ENCODE results near the gene GABRR1.

The GABRR1 gene

GRCh38 chr6:89216411-89216810 is 747 bp downstream of the GABRR1 start:
- no peak for DNase-seq (ENCODE audit: low spot score)

DNA sequence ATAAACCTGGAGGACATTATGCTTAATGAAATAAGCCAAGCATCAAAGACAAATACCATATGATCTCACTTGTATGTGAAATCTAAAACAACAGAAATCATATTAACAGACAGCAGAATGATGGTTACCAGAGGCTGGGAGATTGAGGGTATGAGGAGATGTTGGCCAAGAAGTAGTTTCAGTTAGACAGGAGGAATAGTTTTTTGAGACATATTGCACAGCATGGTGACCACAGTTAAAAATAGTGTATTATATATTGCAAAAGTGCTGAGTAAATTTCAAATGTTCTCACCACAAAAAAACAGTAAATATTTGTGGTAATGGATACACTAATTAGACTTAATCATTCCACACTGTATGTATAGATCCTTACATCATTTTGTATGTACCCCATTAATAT is 1.8 kb downstream of the GABRR1 start:
- DNase-seq (ENCODE audit: low spot score), result no peak

DNA sequence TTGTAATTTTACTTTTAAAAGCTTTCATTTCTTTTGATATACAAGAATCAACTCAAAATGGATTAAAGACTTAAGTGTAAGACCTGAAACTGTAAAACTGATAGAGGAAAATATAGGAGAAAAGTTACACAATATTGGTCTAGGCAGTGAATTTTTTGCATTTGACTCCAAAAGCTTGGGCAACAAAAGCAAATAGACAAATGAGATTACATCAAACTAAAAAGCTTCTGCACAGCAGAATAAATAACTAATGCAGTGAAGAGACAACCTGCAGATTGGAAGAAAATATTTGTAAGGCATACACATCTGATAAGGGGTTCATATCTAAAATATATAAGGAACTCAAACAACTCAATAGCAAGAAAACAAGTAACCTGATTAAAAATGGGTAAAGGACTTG is 3.0 kb downstream of the GABRR1 start:
- DNase-seq (ENCODE audit: low spot score), result no peak

DNA sequence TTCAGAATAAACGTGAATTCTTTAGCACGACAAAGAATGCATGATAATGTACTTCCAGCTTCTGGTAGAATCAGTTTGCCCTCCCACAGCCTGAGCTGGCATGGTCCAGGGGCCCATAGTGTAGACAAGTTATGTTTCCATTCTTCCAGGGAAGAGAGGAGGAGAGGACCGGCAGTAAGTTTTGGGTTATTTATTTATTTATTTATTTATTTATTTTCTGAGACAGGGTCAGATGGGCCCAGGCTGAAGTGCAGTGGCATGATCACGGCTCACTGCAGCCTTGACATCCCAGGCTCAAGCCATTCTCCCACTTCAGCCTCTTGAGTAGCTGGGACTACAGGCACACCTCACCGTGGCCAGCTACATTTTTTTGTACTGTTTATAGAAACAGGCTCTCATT is 4.7 kb downstream of the GABRR1 start:
- DNase-seq (ENCODE audit: low spot score), result no peak

- no peak for DNase-seq (ENCODE audit: low spot score)
These were observed 7.7 kb downstream of the GABRR1 start for GRCh38 chr6:89209457-89209856.

DNA sequence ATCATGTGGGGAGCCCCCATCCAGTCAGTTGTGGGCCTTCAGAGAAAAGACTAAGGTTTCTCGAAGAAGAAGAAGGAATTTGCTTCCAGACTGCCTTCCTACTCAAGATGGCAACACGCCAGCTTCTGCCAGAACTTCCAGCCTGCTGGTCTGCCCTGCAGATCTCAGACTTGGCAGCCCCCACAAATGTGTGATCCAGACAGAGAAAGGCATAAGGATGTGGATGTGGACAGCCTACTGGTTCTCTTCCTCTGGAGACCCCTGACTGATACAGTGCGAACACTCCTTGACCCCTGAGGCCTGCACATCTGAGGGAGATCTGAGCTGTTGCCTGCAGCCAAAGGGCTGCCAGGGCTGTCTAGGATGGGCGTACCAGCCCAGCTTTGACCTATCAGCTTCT is 8.6 kb downstream of the GABRR1 start:
- no peak for DNase-seq (ENCODE audit: low spot score)

DNA sequence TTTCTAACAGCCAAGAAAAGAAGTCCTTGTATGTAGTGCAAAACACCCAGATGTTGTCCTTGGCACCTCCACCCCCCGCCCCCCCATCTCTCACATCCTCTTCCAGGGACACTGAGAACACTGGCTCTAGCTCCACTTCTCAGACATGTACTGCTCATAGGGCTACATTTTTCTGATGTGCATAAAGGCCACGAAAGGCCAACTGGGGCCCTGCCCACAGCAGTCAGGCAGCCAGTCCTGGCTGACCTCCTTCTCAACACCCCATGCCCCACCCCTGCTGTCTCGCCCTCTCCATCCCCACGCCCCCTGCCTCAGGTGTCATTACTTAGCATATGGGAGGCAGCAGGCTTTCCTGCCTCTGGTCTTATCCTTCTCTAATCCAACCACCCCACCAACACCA is 11.3 kb downstream of the GABRR1 start:
- no peak for DNase-seq (ENCODE audit: low spot score)

DNA sequence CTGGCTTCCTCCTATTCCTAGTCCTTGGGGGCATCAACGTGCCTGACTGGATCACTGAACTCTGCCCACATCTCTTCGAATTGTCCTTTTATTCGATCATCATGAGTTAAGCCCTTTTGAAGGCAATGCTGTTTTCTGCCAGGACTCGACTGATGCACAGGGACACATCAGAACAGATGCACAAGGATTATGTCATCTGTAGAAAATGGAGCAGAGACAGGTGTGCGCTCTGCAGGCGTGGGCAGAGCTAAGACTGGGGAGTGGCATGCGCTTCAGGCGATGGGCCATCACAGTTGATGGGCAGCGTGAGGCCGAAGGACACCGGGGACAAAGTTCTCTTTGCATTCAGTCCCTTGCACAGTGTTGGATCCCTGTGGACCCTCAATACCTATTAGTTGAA is 13.1 kb downstream of the GABRR1 start:
- DNase-seq (ENCODE audit: low spot score), result no peak

DNA sequence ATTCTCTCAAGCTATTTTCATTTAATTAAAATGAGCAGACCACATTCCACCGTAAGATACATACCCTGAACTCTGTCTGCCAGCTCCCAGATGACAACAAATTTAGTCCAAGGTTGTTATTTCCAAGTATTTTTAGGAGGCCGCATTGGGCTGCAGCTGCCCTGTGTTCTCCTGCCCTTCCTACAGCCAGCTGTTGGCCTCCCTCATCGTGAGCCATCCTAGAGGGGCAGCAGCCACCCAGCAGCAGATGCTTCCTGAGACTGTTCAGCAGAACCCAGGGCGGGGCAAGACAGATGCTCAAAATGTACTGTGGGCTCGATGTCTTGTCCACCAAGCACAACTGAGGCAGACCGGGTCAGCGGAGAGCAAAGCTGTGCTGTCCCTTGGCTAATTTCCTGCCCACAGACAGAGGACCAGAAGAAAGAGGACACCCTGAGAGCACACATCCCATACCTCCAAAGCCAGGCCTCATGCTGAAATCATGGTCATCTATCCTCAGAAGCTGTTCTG is 16.4 kb downstream of the GABRR1 start:
- no peak for DNase-seq (ENCODE audit: low spot score)

GRCh38 chr6:89199579-89199978 is 17.6 kb downstream of the GABRR1 start:
- no peak for DNase-seq (ENCODE audit: low spot score)

GRCh38 chr6:89198235-89198634 is 18.9 kb downstream of the GABRR1 start:
- no peak for DNase-seq (ENCODE audit: low spot score)

DNA sequence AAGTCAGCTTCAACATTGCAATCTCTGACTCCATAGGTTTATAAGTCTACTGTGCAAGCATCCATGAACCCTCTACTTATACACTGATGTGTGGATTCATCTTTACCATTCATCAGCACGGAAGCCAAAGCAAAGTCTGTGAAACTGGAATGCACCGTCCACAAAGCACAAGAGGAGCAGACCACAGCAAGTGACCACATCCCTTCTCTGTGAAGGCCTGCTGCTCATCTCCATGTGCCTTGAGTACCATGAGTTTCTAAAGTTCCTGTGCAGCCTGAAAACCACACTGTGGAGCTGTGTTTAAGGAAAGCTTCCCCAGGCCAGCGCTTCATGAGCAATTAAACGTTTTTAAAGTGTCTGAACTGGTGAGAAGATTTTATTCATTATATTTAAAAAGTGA is 20.0 kb downstream of the GABRR1 start:
- DNase-seq (ENCODE audit: low spot score), result no peak

- no peak for DNase-seq (ENCODE audit: low spot score)
These were observed 22.6 kb downstream of the GABRR1 start for GRCh38 chr6:89194559-89194958.

- no peak for DNase-seq (ENCODE audit: low spot score)
These were observed 26.4 kb downstream of the GABRR1 start for GRCh38 chr6:89190741-89191140.

GRCh38 chr6:89187504-89187903 is 29.7 kb downstream of the GABRR1 start:
- no peak for DNase-seq (ENCODE audit: low spot score)

GRCh38 chr6:89186762-89187161 is 30.4 kb downstream of the GABRR1 start:
- DNase-seq (ENCODE audit: low spot score), result no peak

DNA sequence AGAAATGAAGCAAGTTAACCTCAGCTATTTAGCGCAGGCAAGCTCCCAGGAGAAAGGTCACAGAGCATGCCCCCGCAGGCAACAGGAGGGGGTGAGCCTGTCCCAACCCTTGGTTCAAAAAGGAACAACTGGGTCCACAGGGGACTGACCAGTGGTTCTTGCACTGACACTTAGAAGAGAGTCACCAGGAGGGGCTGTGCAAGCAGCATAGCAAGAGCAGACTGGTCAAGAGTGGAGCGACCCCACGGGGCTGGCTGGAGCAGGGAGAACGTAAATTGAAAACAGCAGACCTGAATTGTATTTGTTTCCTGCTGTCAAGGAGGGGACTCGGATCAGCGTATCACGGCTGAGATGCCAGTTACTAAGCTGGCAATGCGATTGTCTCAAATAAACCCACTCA is 32.8 kb downstream of the GABRR1 start:
- DNase-seq (ENCODE audit: low spot score), result no peak

DNA sequence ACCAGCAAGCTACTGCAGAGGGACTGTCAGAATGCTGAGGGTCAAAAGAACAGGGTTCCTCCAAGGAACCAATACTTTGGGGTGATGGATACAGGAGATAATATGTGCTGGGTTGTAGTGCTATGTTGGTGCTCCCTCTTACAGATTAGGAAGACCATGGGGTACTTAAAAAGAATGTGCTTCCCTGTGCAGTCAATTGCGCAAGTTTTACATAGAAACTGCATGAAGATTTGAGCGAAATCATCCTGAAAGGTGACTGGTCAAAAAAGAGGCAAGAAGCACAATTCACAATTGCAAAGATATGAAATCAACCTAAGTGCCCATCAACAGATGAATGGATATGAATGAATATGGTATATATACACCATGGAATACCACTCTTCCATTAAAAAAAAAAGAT is 33.9 kb downstream of the GABRR1 start:
- DNase-seq (ENCODE audit: low spot score), result no peak

DNA sequence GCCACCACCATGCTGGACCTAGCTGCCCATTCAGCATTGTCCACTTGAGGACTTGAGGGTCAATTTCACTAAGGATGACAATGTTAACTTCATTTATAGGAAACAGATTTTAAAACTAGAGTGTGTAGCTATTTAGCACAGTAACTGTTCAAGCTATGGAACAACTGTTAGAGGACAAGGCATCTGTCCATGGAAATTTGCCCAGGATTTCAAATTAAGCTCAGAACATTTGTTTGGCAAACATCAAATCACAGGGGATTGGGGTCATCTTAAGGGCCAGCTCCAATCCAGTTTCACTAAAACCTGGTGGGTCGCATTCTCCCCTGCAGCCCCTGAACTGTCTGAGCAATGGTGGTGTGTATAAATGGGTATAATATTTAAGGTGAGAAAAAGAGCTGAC is 36.2 kb downstream of the GABRR1 start:
- DNase-seq (ENCODE audit: low spot score), result no peak

DNA sequence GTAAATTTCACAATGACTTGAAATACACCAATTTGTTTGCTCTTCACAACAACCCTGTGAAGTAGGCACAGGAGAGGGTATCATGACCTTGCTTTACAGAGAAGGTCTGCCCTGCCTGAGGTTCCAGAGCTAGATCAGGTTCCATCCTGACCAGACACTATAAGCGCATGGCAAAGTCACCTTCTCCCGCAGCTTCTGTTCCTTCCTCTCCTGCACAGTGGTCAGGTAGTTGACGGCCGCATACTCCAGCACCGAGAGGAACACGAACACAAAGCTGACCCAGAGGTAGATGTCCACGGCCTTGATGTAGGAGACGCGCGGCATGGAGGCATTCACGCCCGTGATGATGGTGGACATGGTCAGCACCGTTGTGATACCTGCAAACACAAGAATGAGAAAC is 37.0 kb downstream of the GABRR1 start:
- no peak for DNase-seq (ENCODE audit: low spot score)

DNA sequence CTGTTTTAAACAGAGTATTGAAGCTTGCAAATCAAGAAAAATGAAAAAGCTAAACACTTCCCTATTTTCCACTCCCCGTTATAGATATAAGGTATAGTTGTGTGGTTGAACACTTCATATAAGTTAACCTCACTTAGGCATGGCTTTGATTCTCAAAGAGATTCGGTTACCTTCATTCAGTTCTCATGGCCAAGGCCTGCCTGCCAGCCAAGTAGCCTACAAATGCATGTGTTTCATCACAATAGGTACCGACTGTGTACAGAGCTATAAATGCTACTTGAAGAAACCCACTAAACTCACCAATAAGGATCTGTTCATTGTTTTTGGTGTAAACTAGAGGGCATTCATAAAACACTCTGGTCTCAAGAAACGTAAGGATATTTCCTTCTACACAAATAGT is 43.5 kb downstream of the GABRR1 start:
- no peak for DNase-seq (ENCODE audit: low spot score)

DNA sequence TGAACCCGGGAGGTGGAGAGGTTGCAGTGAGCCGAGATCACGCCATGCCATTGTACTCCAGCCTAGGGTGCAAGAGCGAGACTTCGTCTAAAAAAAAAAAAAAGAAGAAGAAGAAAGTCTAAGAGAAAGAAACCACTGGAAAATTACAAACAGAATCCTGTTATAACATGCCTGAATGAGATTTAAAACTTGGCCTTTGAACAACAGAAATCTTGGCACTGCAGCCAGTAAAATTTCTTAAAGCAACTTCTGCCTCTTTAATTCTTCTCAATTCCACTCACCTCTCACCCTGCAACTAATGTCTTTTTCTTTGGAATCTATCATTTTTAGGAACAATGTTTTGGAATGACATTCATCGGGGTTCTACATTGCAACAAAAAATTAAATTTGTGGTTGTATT is 45.0 kb downstream of the GABRR1 start:
- no peak for DNase-seq (ENCODE audit: low spot score)

DNA sequence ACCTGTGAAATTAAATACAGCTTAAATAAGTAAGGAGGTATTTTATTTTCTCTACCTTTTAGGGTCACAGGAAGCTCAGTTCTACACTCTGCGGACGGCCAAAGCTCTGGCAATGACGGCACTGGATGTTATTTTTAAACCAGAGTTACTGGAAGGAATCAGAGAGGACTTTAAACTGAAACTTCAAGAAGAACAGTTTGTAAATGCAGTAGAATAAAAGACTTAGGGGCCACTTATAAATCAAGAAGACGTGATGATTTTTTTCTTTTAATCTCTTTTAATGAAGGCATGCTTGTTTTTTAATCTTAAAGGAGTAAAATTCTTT is 55.1 kb downstream of the GABRR1 start:
- no peak for DNase-seq (ENCODE audit: low spot score)

DNA sequence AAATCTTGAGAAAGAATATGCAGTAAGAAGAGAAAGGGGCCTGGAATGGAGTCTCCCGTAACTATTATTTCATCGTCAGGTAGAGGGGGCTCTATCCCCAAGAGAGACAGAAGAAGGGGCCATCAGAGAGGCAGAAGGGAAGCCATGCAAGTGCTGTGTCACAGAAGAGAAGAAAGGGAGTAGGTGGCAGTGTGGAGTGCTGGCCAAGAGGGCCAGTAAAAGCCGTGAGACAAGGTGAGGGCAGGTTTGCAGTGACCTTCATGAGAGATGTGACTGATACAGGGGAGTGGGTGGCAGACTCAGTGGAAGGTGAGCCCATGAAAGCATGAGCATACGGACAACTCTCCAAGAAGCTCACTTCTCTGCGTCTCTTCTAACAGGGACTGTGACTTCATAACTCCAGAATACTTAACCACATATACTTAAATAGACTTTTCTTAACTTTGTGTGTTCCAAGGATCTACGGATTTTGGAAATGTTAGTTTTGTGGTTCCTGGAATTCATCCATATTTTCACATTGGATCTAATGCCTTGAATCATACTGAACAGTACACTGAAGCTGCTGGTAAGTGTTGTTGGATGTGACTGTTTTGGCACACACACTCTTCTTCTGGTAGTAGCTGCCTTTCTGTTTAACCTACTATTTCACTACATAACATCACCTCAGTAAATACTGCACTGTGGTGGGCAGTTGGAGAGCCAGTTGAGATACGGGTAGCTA is 55.7 kb downstream of the GABRR1 start:
- no peak for DNase-seq (ENCODE audit: low spot score)

Data from SK-N-DZ (cell line).